GM18517 (cell line): ENCODE results near the gene MMD.
"Not testable (repeated sequence)": the region's sequence is repeated elsewhere in the genome, so short reads cannot be mapped to it uniquely, and the experiment has no call there.

Experiments used
- ATAC-seq: cut with Tn5 transposase; IDR thresholded peaks from one replicate; pipeline ENCODE4 v1.9.1; 2021; ENCODE audit warnings: mild to moderate bottlenecking, moderate library complexity; ENCODE audit not compliant: unreplicated experiment

The MMD gene

GRCh38 chr17:55424893-55425540 lies 3.4 kb upstream of the MMD start:
- ATAC-seq: no peak

DNA sequence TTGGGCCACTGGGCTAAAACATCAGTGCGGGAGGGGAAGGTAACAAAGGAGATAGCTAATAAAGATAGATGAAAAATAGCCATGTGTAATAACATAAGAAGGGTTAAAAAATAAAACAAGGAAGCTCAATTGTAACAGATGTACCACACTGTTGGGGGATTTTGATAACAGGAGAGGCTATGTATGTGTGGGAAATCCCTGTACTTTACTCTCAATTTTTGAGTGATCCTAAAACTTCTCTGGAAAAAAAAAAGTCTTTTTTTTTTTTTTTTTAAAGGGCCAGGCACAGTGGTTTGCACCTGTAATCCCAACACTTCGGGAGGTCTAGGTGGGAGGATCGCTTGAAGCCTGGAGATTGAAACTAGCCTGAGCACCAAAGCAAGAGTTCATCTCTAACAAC lies 1.9 kb upstream of the MMD start:
- no peak for ATAC-seq

GRCh38 chr17:55422828-55423164 lies 1.2 kb upstream of the MMD start:
- not testable (repeated sequence) for ATAC-seq

DNA sequence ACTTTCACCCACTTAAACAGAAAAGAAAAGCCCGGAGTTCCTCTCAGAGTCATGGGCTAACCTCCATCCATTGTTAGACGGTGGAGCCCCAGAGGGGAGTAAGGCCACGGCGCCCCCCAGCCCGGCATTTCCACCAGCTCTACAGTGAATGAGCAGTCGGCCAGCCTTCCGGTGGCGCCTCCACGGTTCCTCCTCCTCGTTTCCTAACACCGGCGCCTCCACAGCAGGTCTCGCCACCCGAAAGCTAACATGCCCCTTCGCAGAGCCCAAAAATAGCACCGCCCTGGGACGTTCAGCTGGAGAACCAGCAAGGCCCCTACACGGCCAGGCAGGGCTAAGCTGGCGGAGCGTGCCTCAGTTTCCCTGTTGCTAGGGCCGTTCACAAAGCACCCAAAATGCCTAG lies 858 bp downstream of the MMD start:
- no peak for ATAC-seq

- peak; percentile 45 for ATAC-seq
Measured at GRCh38 chr17:55420067-55420775, 1.4 kb downstream of the MMD start.

- no peak for ATAC-seq
Measured at GRCh38 chr17:55418369-55419268, 3.0 kb downstream of the MMD start.

- ATAC-seq: no peak
Measured at GRCh38 chr17:55417411-55418268, 4.0 kb downstream of the MMD start.

- no peak for ATAC-seq
Measured at GRCh38 chr17:55416470-55417052, 5.1 kb downstream of the MMD start.

- no peak for ATAC-seq
Measured at GRCh38 chr17:55416000-55416399, 5.6 kb downstream of the MMD start.

GRCh38 chr17:55414983-55415382 lies 6.7 kb downstream of the MMD start:
- ATAC-seq: no peak

- no peak for ATAC-seq
Measured at GRCh38 chr17:55413825-55414489, 7.7 kb downstream of the MMD start.

- ATAC-seq: no peak
Measured at GRCh38 chr17:55411463-55411855, 10.2 kb downstream of the MMD start.

DNA sequence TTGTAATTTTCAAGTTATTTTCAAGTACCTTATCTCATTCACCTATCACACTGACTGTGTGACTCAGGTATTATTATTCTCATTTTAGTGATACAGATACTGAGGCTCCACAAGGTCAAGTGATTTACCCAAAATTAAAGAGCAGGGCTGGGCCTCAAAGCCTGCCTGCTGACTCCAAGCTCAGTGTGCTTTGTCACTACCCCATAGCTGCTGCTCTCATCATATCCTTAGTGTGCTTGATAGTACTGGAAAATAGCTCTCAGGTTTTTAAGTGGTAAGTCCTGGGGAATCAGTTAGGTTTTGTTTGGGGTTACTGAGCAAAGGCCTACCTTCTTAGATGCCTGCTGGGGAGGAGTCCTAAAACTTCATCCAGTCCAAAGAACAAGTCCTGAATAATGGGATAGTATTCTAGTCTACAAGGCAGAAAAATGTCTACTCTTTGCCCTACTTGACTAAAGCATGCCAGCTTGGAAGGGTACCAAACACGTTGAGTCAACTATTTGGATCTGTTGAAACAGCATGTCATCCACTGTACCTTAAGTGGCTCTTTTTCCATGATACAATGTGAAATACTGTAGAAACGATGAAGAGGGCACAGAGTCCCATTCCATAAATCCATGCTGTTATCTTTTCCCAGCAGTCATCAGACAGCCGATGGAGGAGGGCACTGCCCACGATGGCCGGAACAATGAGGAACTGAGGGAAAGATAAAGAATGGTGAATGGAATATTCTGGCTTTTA lies 10.7 kb downstream of the MMD start:
- no peak for ATAC-seq

DNA sequence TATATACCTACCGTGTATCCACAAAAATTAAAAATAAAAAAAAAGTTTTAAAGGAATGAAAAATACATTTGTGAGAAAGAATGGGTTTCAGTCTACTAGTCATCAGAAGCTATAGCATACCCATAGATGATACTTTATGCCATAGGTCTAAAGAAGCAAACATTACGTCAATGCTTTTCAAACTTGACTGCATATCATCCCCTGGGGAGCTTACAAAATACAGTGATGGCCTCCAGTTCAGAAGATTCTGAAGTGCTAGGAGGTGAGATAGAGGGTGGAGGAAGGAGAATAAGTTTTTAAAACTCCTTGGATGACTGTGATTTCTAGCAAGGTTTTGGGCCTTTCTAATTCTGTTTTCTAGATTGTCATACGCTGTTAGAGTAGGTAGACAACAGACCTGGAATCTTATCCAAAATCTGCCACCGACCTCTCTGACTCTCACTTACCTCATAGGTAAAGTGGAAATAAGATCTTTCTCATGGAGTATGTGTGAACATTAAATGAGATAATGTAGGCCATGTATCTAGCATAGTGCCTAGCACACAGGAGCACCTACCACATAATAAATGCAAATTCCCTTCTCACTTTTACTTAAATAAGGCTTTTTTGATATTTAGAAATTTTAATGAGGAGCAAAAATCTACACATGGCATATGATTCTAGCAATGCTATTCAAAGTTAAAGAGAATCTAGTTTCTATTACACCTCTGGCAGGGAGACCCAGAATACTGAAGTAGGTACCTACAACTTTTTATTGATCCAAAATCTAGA lies 12.4 kb downstream of the MMD start:
- no peak for ATAC-seq

- ATAC-seq: no peak
Measured at GRCh38 chr17:55407641-55408566, 13.7 kb downstream of the MMD start.

GRCh38 chr17:55405600-55405999 lies 16.0 kb downstream of the MMD start:
- no peak for ATAC-seq

DNA sequence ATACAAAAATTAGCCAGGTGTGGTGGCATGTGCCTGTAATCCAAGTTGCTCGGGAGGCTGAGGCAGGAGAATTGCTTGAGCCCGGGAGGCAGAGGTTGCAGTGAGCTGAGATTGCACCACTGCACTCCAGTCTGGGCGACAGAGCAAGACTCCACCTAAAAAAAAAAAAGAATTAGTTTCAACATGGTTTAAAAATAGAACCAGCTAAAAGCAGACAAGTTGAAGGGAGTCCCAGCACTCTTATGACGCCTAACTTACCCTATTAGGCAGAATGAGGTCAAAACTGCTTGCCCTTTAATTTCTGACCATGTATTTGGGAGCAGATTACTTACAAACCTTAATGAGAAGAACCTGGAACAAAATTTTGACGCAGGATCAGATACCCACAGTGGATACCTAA lies 17.4 kb downstream of the MMD start:
- ATAC-seq: not testable (repeated sequence)
